Renal cortex interstitium (tissue), 11 donors: Measurements from ENCODE around the gene C12orf42. TPM values are rescaled to one million over a fixed set of nuclear protein-coding genes. Genes with fewer than 3 reads are reported as not detected.
"Not testable (repeated sequence)": the region's sequence is repeated elsewhere in the genome, so short reads cannot be mapped to it uniquely, and the experiment has no call there.

Source experiments
- DNase-seq, 11 donors: peaks; one replicate each; pipeline ENCODE4 v3.0.0-alpha.2; 2013; ENCODE audit warnings: low read depth in 9 of 11, low spot score in 4 of 11; ENCODE audit errors: extremely low read depth in 1 of 11
- polyA plus RNA-seq, 3 donors: library from polyadenylated mRNA; unstranded; fragments of 120-200 nt; gene quantifications; one replicate each; pipeline ENCODE4 v1.2.1, GENCODE V29; 2013; ENCODE audit not compliant: insufficient read length in 3 of 3

C12orf42 gene
- polyA plus RNA-seq, 3 donors, result 0.13 TPM; not detected in 2

- not testable (repeated sequence) for DNase-seq
These were observed 61.3 kb downstream of the C12orf42 start for GRCh38 chr12:103434165-103435105.

- no peak for DNase-seq
These were observed 63.8 kb downstream of the C12orf42 start for GRCh38 chr12:103431950-103432349.

GRCh38 chr12:103431387-103431786, 64.4 kb downstream of the C12orf42 start:
- DNase-seq, result no peak

- not testable (repeated sequence) for DNase-seq
These were observed 70.1 kb downstream of the C12orf42 start for GRCh38 chr12:103425674-103426073.

GRCh38 chr12:103424849-103425586, 70.8 kb downstream of the C12orf42 start:
- DNase-seq, result not testable (repeated sequence)

- peak in 6 of 11 donors; percentile 1 to 32 (median 6) for DNase-seq
These were observed 72.3 kb downstream of the C12orf42 start for GRCh38 chr12:103423516-103423910.

GRCh38 chr12:103422746-103423515, 72.8 kb downstream of the C12orf42 start:
- peak in 9 of 11 donors; percentile 21 to 67 (median 43) for DNase-seq

GRCh38 chr12:103422328-103422727, 73.4 kb downstream of the C12orf42 start:
- DNase-seq, result no peak

GRCh38 chr12:103421402-103421801, 74.4 kb downstream of the C12orf42 start:
- DNase-seq, result no peak

- DNase-seq, result no peak
These were observed 80.1 kb downstream of the C12orf42 start for GRCh38 chr12:103415681-103416080.

- DNase-seq, result no peak
These were observed 94.3 kb downstream of the C12orf42 start for GRCh38 chr12:103401421-103401820.

GRCh38 chr12:103399986-103400385, 95.8 kb downstream of the C12orf42 start:
- no peak for DNase-seq

- DNase-seq, result no peak
These were observed 98.2 kb downstream of the C12orf42 start for GRCh38 chr12:103397536-103397935.

- DNase-seq, result no peak
These were observed 103.0 kb downstream of the C12orf42 start for GRCh38 chr12:103392722-103393121.

GRCh38 chr12:103391103-103391502, 104.7 kb downstream of the C12orf42 start:
- no peak for DNase-seq

- DNase-seq, result no peak
These were observed 108.4 kb downstream of the C12orf42 start for GRCh38 chr12:103387385-103387784.

- DNase-seq, result no peak
These were observed 109.3 kb downstream of the C12orf42 start for GRCh38 chr12:103386451-103386850.

GRCh38 chr12:103382736-103383346, 112.9 kb downstream of the C12orf42 start:
- DNase-seq, result no peak

GRCh38 chr12:103382119-103382518, 113.6 kb downstream of the C12orf42 start:
- DNase-seq, result no peak
